Transverse colon (tissue), 4 donors: ENCODE data around the gene BRD3OS. TPM values are rescaled to one million over a fixed set of nuclear protein-coding genes. Genes with fewer than 3 reads are reported as not detected.

Experiments used
- DNase-seq: peaks from one replicate; pipeline ENCODE4 v3.0.0-alpha.2; 2019
- H3K27ac ChIP-seq, 4 donors: fragments of 200-600 bp; sonication (generic); 2 replicates each; pipeline ENCODE4 v1.5.1; 2016 to 2018; ENCODE audit warnings: inconsistent platforms in 4 of 4
- H3K27me3 ChIP-seq: fragments of 200-600 bp; sonication (generic); 2 replicates; pipeline ENCODE4 v1.5.1; 2017; ENCODE audit warnings: inconsistent platforms
- H3K36me3 ChIP-seq, 4 donors: fragments of 200-600 bp; sonication (generic); 2 replicates each; pipeline ENCODE4 v1.5.1; 2017 to 2019; ENCODE audit warnings: inconsistent platforms in 4 of 4
- H3K4me1 ChIP-seq, 4 donors: fragments of 200-600 bp; sonication (generic); 2 replicates each; pipeline ENCODE4 v1.5.1; 2017 to 2020; ENCODE audit warnings: inconsistent platforms in 4 of 4
- H3K4me3 ChIP-seq, 4 donors: fragments of 200-600 bp; sonication (generic); 1 replicate in 1 of 4; 2 replicates in 3 of 4; pipeline versions ENCODE4 v1.5.1 to v1.6.1; 2017 to 2019; ENCODE audit warnings: inconsistent platforms in 4 of 4
- H3K9me3 ChIP-seq, 2 donors: fragments of 200-600 bp; sonication (generic); 2 replicates each; pipeline ENCODE4 v1.5.1; 2017 to 2019; ENCODE audit warnings: inconsistent platforms in 2 of 2
- CTCF ChIP-seq, 5 experiments: fragments of 200-600 bp in 3 of 5; fragments of 450-650 bp in 2 of 5; sonication (generic) in 3 of 5; IDR thresholded peaks; 1 replicate in 2 of 5; 2 replicates in 3 of 5; pipeline ENCODE4 v1.5.1; 2016 to 2017; ENCODE audit warnings: antibody characterized with exemption in 5 of 5, inconsistent platforms in 3 of 5, mild to moderate bottlenecking in 2 of 5, moderate library complexity in 1 of 5
- EP300 ChIP-seq: sonication (generic); formaldehyde crosslinking; IDR thresholded peaks from one replicate; pipeline ENCODE4 v1.6.1; 2017; ENCODE audit warnings: antibody characterized with exemption, low read depth
- POLR2A ChIP-seq: fragments of 450-650 bp; IDR thresholded peaks from one replicate; pipeline ENCODE4 v1.6.1; 2016; ENCODE audit warnings: antibody characterized with exemption, mild to moderate bottlenecking, moderate library complexity
- POLR2AphosphoS5 ChIP-seq, 3 donors: sonication (generic); formaldehyde crosslinking; IDR thresholded peaks; one replicate each; pipeline ENCODE4 v1.6.1; 2016; ENCODE audit warnings: antibody characterized with exemption in 3 of 3
- WGBS, 2 donors: methylation state at CpG; one replicate each; pipeline ENCODE4 v1.1.5; 2018; ENCODE audit warnings: low coverage in 1 of 2; 5-methylcytosine and 5-hydroxymethylcytosine counted together
- in situ Hi-C, 4 donors: fragments of 200-750 bp; cut with MboI; loops; one replicate each; pipeline versions ENCODE4 v1.15.0 to v1.15.1; 2017; ENCODE audit warnings: low sequenced_read_pairs in 3 of 4, low pct_ligation_motif_present in 1 of 4, low pct_unique_long_range_greater_than_20kb in 1 of 4
- intact Hi-C: fragments of 100-400 bp; cut with DNase I; formaldehyde crosslinking; loops from one replicate; pipeline ENCODE4 v1.15.1; 2023; ENCODE audit warnings: low total_unique reads
- total RNA-seq, 4 donors: library from RNA; depleted of rRNA; stranded (reverse); fragments of >200 nt; gene quantifications; one replicate each; pipeline ENCODE4 v1.1.0, GENCODE V29; 2016

The BRD3OS gene
- 1 to 10 TPM; 3.2 to 6.6 (median 4.4) TPM for total RNA-seq

GRCh38 chr9:134024828-134025605 is at the start of gene BRD3OS:
TSS of gene BRD3OS (plus strand) at chr9:134025481. CDS start at chr9:134026748, 1,267 bp downstream.
- WGBS, 2 donors: 2 to 8% methylated on average over 5 to 31 of the region's 43 CpGs
- TF ChIP-seq CTCF (IDR thresholded peaks at IDR 0.05): no peak
- peak in 1 of 3 donors; percentile 11 for TF ChIP-seq POLR2AphosphoS5 (IDR thresholded peaks at IDR 0.05)

GRCh38 chr9:133975511-133975910 is 49.8 kb upstream of the BRD3OS start:
- intact Hi-C loops: no loop called here
- peaks cover 27 to 53% (median 41%) of the 10 kb centered on the region in 4 donors for H3K4me1 ChIP-seq
- H3K36me3 ChIP-seq: no peaks in the 10 kb centered on the region
- no peaks in the 10 kb centered on the region for H3K9me3 ChIP-seq
- in situ Hi-C loops: no loop called here
- H3K4me3 ChIP-seq: no peak overlapping the region
- DNase-seq: no peak
- no peaks in the 10 kb centered on the region for H3K27me3 ChIP-seq
- WGBS, 2 donors: 63 to 89% methylated on average over 1 to 3 of the region's 3 CpGs
- TF ChIP-seq CTCF (IDR thresholded peaks at IDR 0.05) (no peak), POLR2AphosphoS5 (IDR thresholded peaks at IDR 0.05) (no peak), POLR2A (no peak), EP300 (no peak)
- no peak overlapping the region for H3K27ac ChIP-seq

More at GRCh38 chr9:134024828-134025605, at the start of gene BRD3OS:
- peaks cover 0 to 17% (median 11%) of the 10 kb centered on the region in 4 donors for H3K4me1 ChIP-seq
- intact Hi-C loops: no loop called here
- H3K27me3 ChIP-seq: no peaks in the 10 kb centered on the region
- H3K36me3 ChIP-seq: no peaks in the 10 kb centered on the region
- peak within 1 kb of the TSS; percentile 78 to 89 (median 85) for H3K27ac ChIP-seq
- H3K9me3 ChIP-seq: no peaks in the 10 kb centered on the region
- in situ Hi-C loops: no loop called here
- peak within 1 kb of the TSS; percentile 91 to 98 (median 94) for H3K4me3 ChIP-seq
- peak; percentile 97 for DNase-seq

- intact Hi-C loops: no loop called here
- Histone ChIP-seq H3K27me3 (no peaks in the 10 kb centered on the region), H3K4me3 (no peak overlapping the region), H3K4me1 (peaks cover 26 to 45% (median 34%) of the 10 kb centered on the region in 4 donors), H3K9me3 (no peaks in the 10 kb centered on the region), H3K27ac (no peak overlapping the region), H3K36me3 (no peaks in the 10 kb centered on the region)
- no peak for DNase-seq
- no peak for TF ChIP-seq CTCF (IDR thresholded peaks at IDR 0.05)
- TF ChIP-seq POLR2A: no peak
- no peak for TF ChIP-seq POLR2AphosphoS5 (IDR thresholded peaks at IDR 0.05)
- TF ChIP-seq EP300: no peak
- in situ Hi-C loops: no loop called here
- 87 to 96% methylated on average over 8 to 17 of the region's 17 CpGs for WGBS, 2 donors
Observed at GRCh38 chr9:133976191-133976861, 49.0 kb upstream of the BRD3OS start.

- Histone ChIP-seq H3K4me1 (peaks cover 20 to 40% (median 28%) of the 10 kb centered on the region in 4 donors), H3K27ac (no peak overlapping the region), H3K9me3 (no peaks in the 10 kb centered on the region), H3K36me3 (no peaks in the 10 kb centered on the region), H3K4me3 (no peak overlapping the region), H3K27me3 (no peaks in the 10 kb centered on the region)
- in situ Hi-C loops (no loop called here), intact Hi-C loops (no loop called here)
- TF ChIP-seq POLR2AphosphoS5 (IDR thresholded peaks at IDR 0.05): no peak
- no peak for TF ChIP-seq POLR2A
- TF ChIP-seq CTCF (IDR thresholded peaks at IDR 0.05): no peak
- no peak for TF ChIP-seq EP300
- no peak for DNase-seq
- 94% methylated on average over 9 of the region's 9 CpGs; no CpG with 5 or more reads in 1 of the 2 donors for WGBS, 2 donors
Observed at GRCh38 chr9:133976887-133977286, 48.4 kb upstream of the BRD3OS start.
